C4-2B (cell line): ENCODE data around the gene CDHR3.

ENCODE experiments used
- ZFX ChIP-seq: fragments of 450-650 bp; IDR thresholded peaks from 2 replicates; pipeline ENCODE4 v1.6.1; 2017
- TF ChIP-seq, protein P1 (sequence below): fragments of 450-650 bp; conservative IDR thresholded peaks from 2 replicates; pipeline ENCODE4 v1.5.1; 2017; ENCODE audit warnings: mild to moderate bottlenecking

DNA sequence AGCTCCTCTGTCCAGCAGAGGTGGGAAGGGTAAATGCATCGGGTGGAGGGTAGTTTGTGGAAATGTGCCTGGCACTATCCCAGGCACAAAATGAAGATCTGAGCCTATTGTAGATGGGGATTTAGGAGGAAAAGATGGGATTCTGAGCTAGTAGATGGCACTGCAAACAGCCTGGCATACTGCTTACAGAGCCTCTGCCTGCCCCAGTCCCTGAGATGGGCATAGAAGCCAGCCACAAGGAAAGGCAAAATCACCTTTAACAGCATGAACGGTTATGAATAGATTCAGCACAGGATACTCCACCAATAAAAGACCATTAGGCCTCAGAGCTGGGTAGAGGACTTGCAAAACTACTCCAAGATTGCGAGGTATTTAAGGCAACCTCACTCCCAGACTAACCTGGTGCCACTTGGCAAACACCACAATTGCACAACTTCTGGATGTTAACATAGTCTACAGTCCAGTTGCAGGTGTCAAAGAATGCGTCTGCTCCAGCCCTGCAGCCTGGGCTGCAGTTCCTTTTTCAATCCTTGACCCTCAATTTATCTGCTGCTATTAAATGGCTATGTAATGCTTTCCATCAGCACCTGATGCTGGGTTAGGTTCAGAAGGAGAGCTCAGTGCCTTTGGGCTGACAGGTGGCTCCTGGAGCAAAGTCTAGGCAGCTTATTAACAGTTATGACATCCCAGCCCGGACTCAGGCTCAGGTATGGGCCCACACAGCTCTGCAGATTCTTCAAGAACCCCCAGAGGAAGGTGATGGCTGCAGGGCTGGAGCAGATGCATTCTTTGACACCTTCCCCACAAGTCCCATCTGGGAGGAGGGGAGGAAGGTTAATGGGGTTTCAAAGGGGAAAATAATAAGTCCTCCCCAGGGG is 34.0 kb downstream of the CDHR3 start:
- TF ChIP-seq, protein P1, sequence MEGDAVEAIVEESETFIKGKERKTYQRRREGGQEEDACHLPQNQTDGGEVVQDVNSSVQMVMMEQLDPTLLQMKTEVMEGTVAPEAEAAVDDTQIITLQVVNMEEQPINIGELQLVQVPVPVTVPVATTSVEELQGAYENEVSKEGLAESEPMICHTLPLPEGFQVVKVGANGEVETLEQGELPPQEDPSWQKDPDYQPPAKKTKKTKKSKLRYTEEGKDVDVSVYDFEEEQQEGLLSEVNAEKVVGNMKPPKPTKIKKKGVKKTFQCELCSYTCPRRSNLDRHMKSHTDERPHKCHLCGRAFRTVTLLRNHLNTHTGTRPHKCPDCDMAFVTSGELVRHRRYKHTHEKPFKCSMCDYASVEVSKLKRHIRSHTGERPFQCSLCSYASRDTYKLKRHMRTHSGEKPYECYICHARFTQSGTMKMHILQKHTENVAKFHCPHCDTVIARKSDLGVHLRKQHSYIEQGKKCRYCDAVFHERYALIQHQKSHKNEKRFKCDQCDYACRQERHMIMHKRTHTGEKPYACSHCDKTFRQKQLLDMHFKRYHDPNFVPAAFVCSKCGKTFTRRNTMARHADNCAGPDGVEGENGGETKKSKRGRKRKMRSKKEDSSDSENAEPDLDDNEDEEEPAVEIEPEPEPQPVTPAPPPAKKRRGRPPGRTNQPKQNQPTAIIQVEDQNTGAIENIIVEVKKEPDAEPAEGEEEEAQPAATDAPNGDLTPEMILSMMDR: no peak
- no peak for TF ChIP-seq ZFX
